Activated T-cell treated with anti-CD3 and anti-CD28 coated beads, Interleukin-2, amount 50 U/mL, for 24 hours (primary cell): ENCODE measurements around the gene HLA-DRB1.
A peak's percentile ranks its signal among the peaks of the same experiment; 100 is the strongest.
"Not testable (repeated sequence)": the region's sequence is repeated elsewhere in the genome, so short reads cannot be mapped to it uniquely, and the experiment has no call there.

Experiments used
- DNase-seq: peaks from one replicate; pipeline ENCODE4 v3.0.0-alpha.2; 2020
- H3K27ac Mint-ChIP-seq: 2 replicates; pipeline ENCODE4 v1.8.0; 2020; ENCODE audit warnings: mild to moderate bottlenecking, mixed read lengths
- H3K27me3 Mint-ChIP-seq: 2 replicates; pipeline ENCODE4 v1.8.0; 2020; ENCODE audit warnings: mixed read lengths
- H3K36me3 Mint-ChIP-seq: 2 replicates; pipeline ENCODE4 v1.8.0; 2020; ENCODE audit warnings: low read depth, mixed read lengths
- H3K4me1 Mint-ChIP-seq: 2 replicates; pipeline ENCODE4 v1.8.0; 2020; ENCODE audit warnings: low read depth, mixed read lengths
- H3K4me3 Mint-ChIP-seq: 2 replicates; pipeline ENCODE4 v1.8.0; 2020; ENCODE audit warnings: mild to moderate bottlenecking, moderate library complexity, mixed read lengths
- H3K9me3 Mint-ChIP-seq: 2 replicates; pipeline ENCODE4 v1.8.0; 2020; ENCODE audit warnings: mixed read lengths

The HLA-DRB1 gene

DNA sequence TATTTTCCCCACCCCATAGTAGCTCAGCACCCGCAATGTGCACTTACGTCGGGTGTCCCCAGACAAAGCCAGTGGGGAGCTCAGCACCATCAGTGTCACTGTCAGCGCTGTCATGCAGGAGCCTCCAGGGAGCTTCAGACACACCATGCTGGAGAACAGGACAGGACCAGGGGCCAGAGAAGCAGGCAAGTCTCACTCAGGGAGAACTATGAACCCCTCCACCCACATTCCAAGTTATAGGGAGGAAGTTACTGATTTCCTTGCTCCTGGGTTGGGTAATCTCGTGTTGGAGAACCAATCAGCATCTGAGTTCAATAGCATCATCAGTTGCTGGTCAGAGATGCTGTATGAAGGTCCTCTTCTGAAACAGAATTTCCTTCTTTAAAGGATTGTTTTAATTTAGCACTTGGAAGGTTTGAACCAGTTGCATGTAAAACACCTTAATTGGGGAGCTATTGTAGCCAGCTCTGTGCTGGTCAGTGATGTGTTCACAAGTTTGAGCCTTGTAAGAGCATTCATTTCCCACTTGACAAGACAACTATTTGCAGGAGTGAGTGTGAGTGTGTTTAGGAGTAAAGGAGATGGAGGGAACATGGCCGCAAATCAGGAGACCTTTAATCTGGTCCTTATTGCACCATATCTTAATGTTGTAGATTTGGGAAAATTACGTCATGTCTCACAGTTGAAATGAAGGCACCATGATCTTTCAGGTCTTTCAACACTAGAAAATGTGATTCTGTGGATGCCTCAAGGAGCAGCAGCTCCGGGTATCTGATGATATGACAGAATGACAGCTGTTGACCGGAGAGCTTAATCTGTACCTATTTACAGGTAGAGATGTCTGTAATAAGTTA, at the start of gene HLA-DRB1:
TSS of gene HLA-DRB1 (minus strand) at position 253 of the 854 bp plus-strand sequence. CDS start at position 147, 106 bp downstream.
- peak within 1 kb of the TSS; percentile 47 for H3K4me3 Mint-ChIP-seq
- no peaks in the 10 kb centered on the region for H3K36me3 Mint-ChIP-seq
- H3K27me3 Mint-ChIP-seq, result peaks cover 10% of the 10 kb centered on the region
- no peak within 1 kb of the TSS for H3K27ac Mint-ChIP-seq
- peaks cover 4% of the 10 kb centered on the region for H3K4me1 Mint-ChIP-seq
- H3K9me3 Mint-ChIP-seq, result no peaks in the 10 kb centered on the region
- no peak for DNase-seq

DNA sequence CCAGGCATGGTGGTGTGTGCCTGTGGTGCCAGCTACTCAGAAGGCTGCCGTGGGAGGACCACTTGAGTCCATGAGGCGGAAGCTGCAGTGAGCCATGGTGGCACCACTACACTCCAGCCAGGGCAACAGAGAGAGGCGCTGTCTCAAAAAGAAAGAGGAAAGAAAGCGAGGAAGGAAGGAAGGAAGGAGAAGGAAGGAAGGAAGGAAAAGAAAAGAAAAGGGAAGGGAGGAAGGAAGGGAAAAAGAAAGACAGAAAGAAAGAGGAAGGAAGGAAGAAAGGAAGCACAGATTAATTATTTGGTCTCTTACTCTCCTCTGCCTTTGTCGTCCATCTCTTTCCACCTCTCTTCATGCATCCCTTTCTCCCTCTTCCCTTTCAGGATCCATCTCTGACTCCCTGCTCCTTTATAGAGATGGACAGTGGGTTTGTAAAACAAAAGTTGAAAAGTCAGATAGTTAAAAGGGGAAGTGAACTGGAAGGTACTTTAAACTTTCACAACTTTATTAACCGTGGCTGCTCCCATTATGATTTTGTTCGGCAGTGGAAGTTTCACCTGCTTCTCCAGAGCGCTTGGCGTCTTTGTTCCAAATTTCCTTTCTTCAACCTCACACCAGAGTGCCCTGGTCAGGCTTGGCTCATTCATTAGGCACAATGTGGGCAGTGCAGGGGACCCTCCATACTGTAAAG, 49.0 kb upstream of the HLA-DRB1 start:
- no peaks in the 10 kb centered on the region for H3K36me3 Mint-ChIP-seq
- peaks cover 24% of the 10 kb centered on the region for H3K4me1 Mint-ChIP-seq
- peak overlapping the region; percentile 44 for H3K4me3 Mint-ChIP-seq
- H3K27ac Mint-ChIP-seq, result peak overlapping the region; percentile 55
- H3K27me3 Mint-ChIP-seq, result no peaks in the 10 kb centered on the region
- H3K9me3 Mint-ChIP-seq, result no peaks in the 10 kb centered on the region
- DNase-seq, result no peak

- H3K9me3 Mint-ChIP-seq, result no peaks in the 10 kb centered on the region
- no peak for DNase-seq
- H3K27ac Mint-ChIP-seq, result no peak overlapping the region
- H3K4me1 Mint-ChIP-seq, result peaks cover 24% of the 10 kb centered on the region
- no peaks in the 10 kb centered on the region for H3K27me3 Mint-ChIP-seq
- H3K4me3 Mint-ChIP-seq, result no peak overlapping the region
- no peaks in the 10 kb centered on the region for H3K36me3 Mint-ChIP-seq
Observed at GRCh38 chr6:32637883-32638282, 48.2 kb upstream of the HLA-DRB1 start.

DNA sequence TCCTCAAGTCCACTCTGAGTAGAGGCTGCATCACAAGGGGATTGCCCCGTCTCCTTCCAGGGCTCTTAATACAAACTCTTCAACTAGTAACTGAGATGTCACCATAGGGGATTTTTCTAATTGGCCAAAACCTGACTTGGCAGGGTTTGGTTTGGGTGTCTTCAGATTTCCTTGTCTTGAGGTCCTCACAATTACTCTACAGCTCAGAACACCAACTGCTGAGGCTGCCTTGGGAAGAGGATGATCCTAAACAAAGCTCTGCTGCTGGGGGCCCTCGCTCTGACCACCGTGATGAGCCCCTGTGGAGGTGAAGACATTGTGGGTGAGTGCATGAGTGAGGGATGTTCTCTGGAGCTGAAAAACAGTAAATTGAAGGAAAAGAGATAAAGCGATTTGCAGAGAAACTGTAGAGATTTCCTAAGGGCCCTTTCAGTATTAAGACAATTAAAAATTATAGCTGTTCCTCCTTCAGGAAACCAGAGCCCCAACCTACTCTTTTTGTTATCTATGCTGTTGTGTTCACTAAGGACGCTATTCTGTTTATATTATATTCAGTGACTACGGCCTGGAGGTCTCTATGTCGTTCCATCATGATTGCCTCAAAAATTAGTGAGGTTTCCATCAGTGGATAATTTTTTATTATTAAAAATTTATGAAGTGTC, 47.7 kb upstream of the HLA-DRB1 start, which contains the start of gene HLA-DQA1:
TSS of gene HLA-DQA1 (plus strand) at position 188 of the 662 bp plus-strand sequence. CDS start at position 241, 53 bp downstream.
- no peak for DNase-seq
- no peak within 1 kb of the TSS for H3K27ac Mint-ChIP-seq
- no peaks in the 10 kb centered on the region for H3K27me3 Mint-ChIP-seq

GRCh38 chr6:32635526-32636123, 46.0 kb upstream of the HLA-DRB1 start:
- no peak for DNase-seq
- Mint-ChIP-seq H3K27ac (no peak overlapping the region), H3K9me3 (no peaks in the 10 kb centered on the region), H3K4me1 (peaks cover 9% of the 10 kb centered on the region), H3K36me3 (no peaks in the 10 kb centered on the region), H3K27me3 (no peaks in the 10 kb centered on the region), H3K4me3 (no peak overlapping the region)

More for the DNA sequence above, 47.7 kb upstream of the HLA-DRB1 start, which contains the start of gene HLA-DQA1:
- Mint-ChIP-seq H3K36me3 (no peaks in the 10 kb centered on the region), H3K4me1 (peaks cover 20% of the 10 kb centered on the region), H3K4me3 (peak within 1 kb of the TSS; percentile 51), H3K9me3 (no peaks in the 10 kb centered on the region)

GRCh38 chr6:32629793-32630192, 40.1 kb upstream of the HLA-DRB1 start:
- H3K36me3 Mint-ChIP-seq, H3K9me3 Mint-ChIP-seq, H3K27me3 Mint-ChIP-seq, H3K4me3 Mint-ChIP-seq, DNase-seq, H3K27ac Mint-ChIP-seq: not testable (repeated sequence)
- peaks cover 29% of the 10 kb centered on the region for H3K4me1 Mint-ChIP-seq

DNA sequence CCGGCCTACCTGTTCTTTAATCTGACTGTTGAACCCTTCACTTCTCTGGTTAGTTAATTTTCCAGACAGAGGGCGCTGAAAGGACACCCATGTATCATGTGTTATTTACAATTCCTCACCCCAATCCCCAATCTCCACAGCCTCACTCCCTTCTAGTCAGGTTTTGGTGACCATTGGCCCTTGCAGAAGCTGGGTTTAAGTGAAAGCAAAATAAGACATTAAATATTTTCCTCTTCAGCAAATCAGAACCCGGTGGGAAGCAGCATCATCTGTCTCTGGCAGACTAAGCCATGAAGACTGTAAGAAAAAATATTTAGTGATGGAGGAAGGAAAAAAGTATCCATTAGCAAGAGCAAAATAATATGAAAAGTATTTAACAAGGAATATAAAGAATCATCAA, 38.2 kb upstream of the HLA-DRB1 start:
- no peak overlapping the region for H3K4me3 Mint-ChIP-seq
- no peak overlapping the region for H3K27ac Mint-ChIP-seq
- no peaks in the 10 kb centered on the region for H3K9me3 Mint-ChIP-seq
- H3K36me3 Mint-ChIP-seq, result no peaks in the 10 kb centered on the region
- H3K4me1 Mint-ChIP-seq, result peaks cover 34% of the 10 kb centered on the region
- no peak for DNase-seq
- H3K27me3 Mint-ChIP-seq, result no peaks in the 10 kb centered on the region

GRCh38 chr6:32627249-32627648, 37.6 kb upstream of the HLA-DRB1 start:
- H3K27ac Mint-ChIP-seq, result no peak overlapping the region
- H3K4me1 Mint-ChIP-seq, result peaks cover 40% of the 10 kb centered on the region
- no peaks in the 10 kb centered on the region for H3K27me3 Mint-ChIP-seq
- no peaks in the 10 kb centered on the region for H3K36me3 Mint-ChIP-seq
- H3K4me3 Mint-ChIP-seq, result no peak overlapping the region
- no peak for DNase-seq
- H3K9me3 Mint-ChIP-seq, result no peaks in the 10 kb centered on the region

- no peaks in the 10 kb centered on the region for H3K27me3 Mint-ChIP-seq
- H3K36me3 Mint-ChIP-seq, result no peaks in the 10 kb centered on the region
- H3K4me3 Mint-ChIP-seq, result no peak overlapping the region
- DNase-seq, result no peak
- H3K9me3 Mint-ChIP-seq, result no peaks in the 10 kb centered on the region
- H3K27ac Mint-ChIP-seq, result no peak overlapping the region
- H3K4me1 Mint-ChIP-seq, result peaks cover 55% of the 10 kb centered on the region
Observed at GRCh38 chr6:32625137-32625536, 35.5 kb upstream of the HLA-DRB1 start.

DNA sequence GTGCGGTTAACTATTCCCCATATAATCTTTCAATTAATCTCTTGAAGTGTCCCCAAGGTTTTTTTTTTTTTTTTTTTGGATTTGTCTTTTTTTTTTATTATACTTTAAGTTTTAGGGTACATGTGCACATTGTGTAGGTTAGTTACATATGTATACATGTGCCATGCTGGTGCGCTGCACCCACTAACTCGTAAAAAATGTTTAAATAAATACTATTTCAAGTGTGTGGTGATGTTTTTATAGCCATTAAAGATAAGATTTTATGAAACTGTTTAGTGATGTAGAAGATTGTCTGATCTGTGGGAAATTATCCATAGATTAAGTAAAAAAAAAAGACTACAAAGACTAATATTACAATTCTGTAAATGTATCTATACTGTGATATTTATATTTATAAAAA, 34.9 kb upstream of the HLA-DRB1 start:
- DNase-seq, result no peak
- H3K4me3 Mint-ChIP-seq, result no peak overlapping the region
- H3K27ac Mint-ChIP-seq, result no peak overlapping the region
- no peaks in the 10 kb centered on the region for H3K36me3 Mint-ChIP-seq
- no peaks in the 10 kb centered on the region for H3K27me3 Mint-ChIP-seq
- peaks cover 55% of the 10 kb centered on the region for H3K4me1 Mint-ChIP-seq
- no peaks in the 10 kb centered on the region for H3K9me3 Mint-ChIP-seq

GRCh38 chr6:32623693-32624092, 34.0 kb upstream of the HLA-DRB1 start:
- H3K4me1 Mint-ChIP-seq, result peaks cover 55% of the 10 kb centered on the region

DNA sequence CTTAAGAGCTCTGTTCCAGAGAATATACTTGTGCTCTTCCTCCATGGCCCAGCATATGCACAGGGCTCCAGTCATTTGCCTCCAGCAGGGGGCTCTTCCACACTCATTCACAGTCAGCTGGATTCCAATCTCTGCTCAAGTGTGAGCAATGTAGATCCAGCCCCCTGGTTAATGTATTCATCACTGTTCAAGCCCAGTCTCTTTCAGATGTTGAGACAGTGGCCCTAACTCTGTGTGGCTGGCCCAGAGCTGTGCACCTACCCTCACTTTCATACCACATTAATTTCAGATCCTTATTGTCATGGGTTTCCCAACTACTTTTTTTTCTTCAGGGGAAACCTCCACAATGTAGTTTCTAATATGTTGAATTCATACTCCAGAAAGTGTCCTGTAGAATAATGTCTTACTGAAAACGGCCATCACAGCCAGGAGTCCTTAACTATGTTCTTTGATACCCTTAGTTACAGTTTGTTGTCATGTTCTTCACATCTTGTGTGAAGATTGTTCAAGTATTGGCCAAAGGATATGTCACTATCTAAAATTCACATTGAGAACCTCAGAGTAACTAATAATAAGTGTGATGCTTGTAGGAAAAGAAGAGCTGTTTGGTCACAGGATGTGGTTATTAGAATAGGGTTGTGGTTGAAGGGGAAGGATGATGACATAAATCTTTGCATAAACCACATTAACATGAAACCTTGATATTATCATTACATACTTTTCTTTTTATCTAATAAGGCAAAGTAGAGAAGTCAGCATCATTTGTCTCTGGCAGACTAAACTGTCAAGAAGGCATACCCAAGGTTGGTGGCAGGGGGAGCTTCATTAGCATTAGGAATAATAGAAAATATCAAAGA, 33.1 kb upstream of the HLA-DRB1 start:
- Mint-ChIP-seq H3K4me3 (peak overlapping the region; percentile 21), H3K27me3 (no peaks in the 10 kb centered on the region), H3K36me3 (no peaks in the 10 kb centered on the region), H3K9me3 (peaks cover 8% of the 10 kb centered on the region), H3K4me1 (peaks cover 53% of the 10 kb centered on the region), H3K27ac (peak overlapping the region; percentile 82)
- peak; percentile 50 for DNase-seq

More at GRCh38 chr6:32623693-32624092, 34.0 kb upstream of the HLA-DRB1 start:
- Mint-ChIP-seq H3K4me3 (peak overlapping the region; percentile 18), H3K27me3 (no peaks in the 10 kb centered on the region), H3K36me3 (no peaks in the 10 kb centered on the region), H3K9me3 (peaks cover 2% of the 10 kb centered on the region), H3K27ac (no peak overlapping the region)
- DNase-seq, result no peak

GRCh38 chr6:32621372-32621771, 31.7 kb upstream of the HLA-DRB1 start:
- Mint-ChIP-seq H3K4me1 (peaks cover 51% of the 10 kb centered on the region), H3K27ac (no peak overlapping the region), H3K9me3 (peaks cover 10% of the 10 kb centered on the region), H3K36me3 (no peaks in the 10 kb centered on the region), H3K27me3 (no peaks in the 10 kb centered on the region), H3K4me3 (no peak overlapping the region)
- DNase-seq, result no peak
